WTC11 (cell line): ENCODE results near the gene ACSL1. TPM values are rescaled to one million over a fixed set of nuclear protein-coding genes. Genes with fewer than 3 reads are reported as not detected.

Experiments used
- ATAC-seq: fragments of 200-7000 bp; cut with Tn5 transposase; 2 replicates; pipeline ENCODE4 v1.10.0; 2021; ENCODE audit warnings: mild to moderate bottlenecking, moderate library complexity
- CTCF ChIA-PET: fragments of 300-600 bp; sonication (Branson Sonifier 250); formaldehyde crosslinking; loops from one replicate; lab custom pipeline; 2021; ENCODE audit warnings: antibody characterized with exemption; lab: Charles Lee
- POLR2A ChIA-PET: fragments of 350-600 bp; sonication (Branson Sonifier 250); formaldehyde crosslinking; loops from one replicate; lab custom pipeline; 2021; ENCODE audit warnings: antibody characterized with exemption; lab: Charles Lee
- DNase-seq: peaks from one replicate; pipeline ENCODE4 v3.0.0; 2021; ENCODE audit warnings: low spot score
- H3K27ac Mint-ChIP-seq: 2 replicates; pipeline ENCODE4 v1.8.0; 2021; ENCODE audit warnings: mixed read lengths
- H3K27me3 Mint-ChIP-seq: 2 replicates; pipeline ENCODE4 v1.8.0; 2021; ENCODE audit warnings: low read depth, mild to moderate bottlenecking, moderate library complexity, mixed read lengths
- H3K36me3 Mint-ChIP-seq: 2 replicates; pipeline ENCODE4 v1.8.0; 2021; ENCODE audit warnings: mixed read lengths
- H3K4me1 Mint-ChIP-seq: 2 replicates; pipeline ENCODE4 v1.8.0; 2022; ENCODE audit warnings: mixed read lengths
- H3K4me3 Mint-ChIP-seq: 2 replicates; pipeline ENCODE4 v1.8.0; 2021; ENCODE audit warnings: mild to moderate bottlenecking, moderate library complexity, mixed read lengths
- H3K9me3 Mint-ChIP-seq: 2 replicates; pipeline ENCODE4 v1.8.0; 2021; ENCODE audit warnings: mixed read lengths
- CTCF ChIP-seq: fragments of 200-600 bp; IDR thresholded peaks from 2 replicates; pipeline ENCODE4 v1.8.0; 2022; ENCODE audit warnings: antibody characterized with exemption
- EMX1 ChIP-seq: fragments of 250-450 bp; sonication (Bioruptor Pico); IDR thresholded peaks from 2 replicates; pipeline ENCODE4 v1.8.0; 2021; ENCODE audit warnings: mild to moderate bottlenecking
- FOXK1 ChIP-seq: sonication (generic); formaldehyde crosslinking; IDR thresholded peaks from 2 replicates; pipeline ENCODE4 v1.8.0; 2022; ENCODE audit warnings: mild to moderate bottlenecking, moderate library complexity, missing genetic modification reagents
- NFYB ChIP-seq: sonication (generic); formaldehyde crosslinking; conservative IDR thresholded peaks from 2 replicates; pipeline ENCODE4 v1.8.0; 2022; ENCODE audit warnings: low read depth, missing genetic modification reagents
- RORB ChIP-seq: fragments of 250-450 bp; sonication (Bioruptor Pico); IDR thresholded peaks from 2 replicates; pipeline ENCODE4 v1.9.0; 2021; ENCODE audit warnings: mild to moderate bottlenecking
- ZBTB43 ChIP-seq: sonication (generic); formaldehyde crosslinking; IDR thresholded peaks from 2 replicates; pipeline ENCODE4 v1.8.1; 2023; ENCODE audit warnings: mild to moderate bottlenecking, missing genetic modification reagents
- microRNA-seq: library from miRNA; unstranded; fragments of <30 nt; microRNA quantifications from one replicate; pipeline ENCODE4 v1.2.0, GENCODE V29; 2022; ENCODE audit warnings: borderline number of aligned reads
- total RNA-seq: library from RNA; stranded (reverse); gene quantifications from 3 replicates; pipeline ENCODE4 v1.2.3, GENCODE V29; 2021
- TF ChIP-seq, protein P1 (sequence below): sonication (generic); formaldehyde crosslinking; conservative IDR thresholded peaks from 2 replicates; pipeline ENCODE4 v1.8.1; 2022; ENCODE audit warnings: mild to moderate bottlenecking, missing genetic modification reagents
- TF ChIP-seq, protein P2 (sequence below): sonication (generic); formaldehyde crosslinking; IDR thresholded peaks from 2 replicates; pipeline ENCODE4 v1.8.0; 2023; ENCODE audit warnings: missing genetic modification reagents, mild to moderate bottlenecking, borderline replicate concordance
- TF ChIP-seq, protein P3 (sequence below): sonication (generic); formaldehyde crosslinking; IDR thresholded peaks from 2 replicates; pipeline ENCODE4 v1.8.1; 2023; ENCODE audit warnings: mild to moderate bottlenecking, missing genetic modification reagents, moderate library complexity
- TF ChIP-seq, protein P4 (sequence below): sonication (generic); formaldehyde crosslinking; IDR thresholded peaks from 2 replicates; pipeline ENCODE4 v1.8.0; 2022; ENCODE audit warnings: mild to moderate bottlenecking, missing genetic modification reagents

ACSL1 gene
- total RNA-seq, 1 experiment from 2014 or later: 6.6 TPM

- Mint-ChIP-seq H3K27ac (no peak overlapping the region), H3K4me3 (no peak overlapping the region)
- TF ChIP-seq, protein P1, sequence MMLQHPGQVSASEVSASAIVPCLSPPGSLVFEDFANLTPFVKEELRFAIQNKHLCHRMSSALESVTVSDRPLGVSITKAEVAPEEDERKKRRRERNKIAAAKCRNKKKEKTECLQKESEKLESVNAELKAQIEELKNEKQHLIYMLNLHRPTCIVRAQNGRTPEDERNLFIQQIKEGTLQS (CRISPR knock-in tag): no peak
- TF ChIP-seq RORB (CRISPR knock-in tag): no peak
- TF ChIP-seq, protein P2, sequence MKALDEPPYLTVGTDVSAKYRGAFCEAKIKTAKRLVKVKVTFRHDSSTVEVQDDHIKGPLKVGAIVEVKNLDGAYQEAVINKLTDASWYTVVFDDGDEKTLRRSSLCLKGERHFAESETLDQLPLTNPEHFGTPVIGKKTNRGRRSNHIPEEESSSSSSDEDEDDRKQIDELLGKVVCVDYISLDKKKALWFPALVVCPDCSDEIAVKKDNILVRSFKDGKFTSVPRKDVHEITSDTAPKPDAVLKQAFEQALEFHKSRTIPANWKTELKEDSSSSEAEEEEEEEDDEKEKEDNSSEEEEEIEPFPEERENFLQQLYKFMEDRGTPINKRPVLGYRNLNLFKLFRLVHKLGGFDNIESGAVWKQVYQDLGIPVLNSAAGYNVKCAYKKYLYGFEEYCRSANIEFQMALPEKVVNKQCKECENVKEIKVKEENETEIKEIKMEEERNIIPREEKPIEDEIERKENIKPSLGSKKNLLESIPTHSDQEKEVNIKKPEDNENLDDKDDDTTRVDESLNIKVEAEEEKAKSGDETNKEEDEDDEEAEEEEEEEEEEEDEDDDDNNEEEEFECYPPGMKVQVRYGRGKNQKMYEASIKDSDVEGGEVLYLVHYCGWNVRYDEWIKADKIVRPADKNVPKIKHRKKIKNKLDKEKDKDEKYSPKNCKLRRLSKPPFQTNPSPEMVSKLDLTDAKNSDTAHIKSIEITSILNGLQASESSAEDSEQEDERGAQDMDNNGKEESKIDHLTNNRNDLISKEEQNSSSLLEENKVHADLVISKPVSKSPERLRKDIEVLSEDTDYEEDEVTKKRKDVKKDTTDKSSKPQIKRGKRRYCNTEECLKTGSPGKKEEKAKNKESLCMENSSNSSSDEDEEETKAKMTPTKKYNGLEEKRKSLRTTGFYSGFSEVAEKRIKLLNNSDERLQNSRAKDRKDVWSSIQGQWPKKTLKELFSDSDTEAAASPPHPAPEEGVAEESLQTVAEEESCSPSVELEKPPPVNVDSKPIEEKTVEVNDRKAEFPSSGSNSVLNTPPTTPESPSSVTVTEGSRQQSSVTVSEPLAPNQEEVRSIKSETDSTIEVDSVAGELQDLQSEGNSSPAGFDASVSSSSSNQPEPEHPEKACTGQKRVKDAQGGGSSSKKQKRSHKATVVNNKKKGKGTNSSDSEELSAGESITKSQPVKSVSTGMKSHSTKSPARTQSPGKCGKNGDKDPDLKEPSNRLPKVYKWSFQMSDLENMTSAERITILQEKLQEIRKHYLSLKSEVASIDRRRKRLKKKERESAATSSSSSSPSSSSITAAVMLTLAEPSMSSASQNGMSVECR (CRISPR knock-in tag): no peak
- TF ChIP-seq CTCF: no peak
- no peak for TF ChIP-seq FOXK1 (CRISPR knock-in tag)
- TF ChIP-seq, protein P3, sequence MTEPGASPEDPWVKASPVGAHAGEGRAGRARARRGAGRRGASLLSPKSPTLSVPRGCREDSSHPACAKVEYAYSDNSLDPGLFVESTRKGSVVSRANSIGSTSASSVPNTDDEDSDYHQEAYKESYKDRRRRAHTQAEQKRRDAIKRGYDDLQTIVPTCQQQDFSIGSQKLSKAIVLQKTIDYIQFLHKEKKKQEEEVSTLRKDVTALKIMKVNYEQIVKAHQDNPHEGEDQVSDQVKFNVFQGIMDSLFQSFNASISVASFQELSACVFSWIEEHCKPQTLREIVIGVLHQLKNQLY: no peak
- TF ChIP-seq EMX1 (CRISPR knock-in tag): no peak
- TF ChIP-seq, protein P4, sequence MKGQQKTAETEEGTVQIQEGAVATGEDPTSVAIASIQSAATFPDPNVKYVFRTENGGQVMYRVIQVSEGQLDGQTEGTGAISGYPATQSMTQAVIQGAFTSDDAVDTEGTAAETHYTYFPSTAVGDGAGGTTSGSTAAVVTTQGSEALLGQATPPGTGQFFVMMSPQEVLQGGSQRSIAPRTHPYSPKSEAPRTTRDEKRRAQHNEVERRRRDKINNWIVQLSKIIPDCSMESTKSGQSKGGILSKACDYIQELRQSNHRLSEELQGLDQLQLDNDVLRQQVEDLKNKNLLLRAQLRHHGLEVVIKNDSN (CRISPR knock-in tag): no peak
These were observed 119.3 kb downstream of the ACSL1 start for GRCh38 chr4:184706453-184706852.

GRCh38 chr4:184705692-184706091 lies 120.1 kb downstream of the ACSL1 start:
- no peak overlapping the region for H3K27ac Mint-ChIP-seq
- ChIA-PET POLR2A (no interaction called here), CTCF (no interaction called here)
- peaks cover 72% of the 10 kb centered on the region for H3K36me3 Mint-ChIP-seq
- no peak overlapping the region for H3K4me3 Mint-ChIP-seq
- H3K4me1 Mint-ChIP-seq: no peaks in the 10 kb centered on the region
- TF ChIP-seq NFYB (CRISPR knock-in tag): no peak
- TF ChIP-seq ZBTB43 (CRISPR knock-in tag): no peak
- no peaks in the 10 kb centered on the region for H3K27me3 Mint-ChIP-seq
- no peaks in the 10 kb centered on the region for H3K9me3 Mint-ChIP-seq
- DNase-seq: no peak
- ATAC-seq: no peak

More at GRCh38 chr4:184706453-184706852, 119.3 kb downstream of the ACSL1 start:
- Mint-ChIP-seq H3K27me3 (no peaks in the 10 kb centered on the region), H3K36me3 (peaks cover 71% of the 10 kb centered on the region), H3K4me1 (no peaks in the 10 kb centered on the region), H3K9me3 (no peaks in the 10 kb centered on the region)
- POLR2A ChIA-PET: no interaction called here
- DNase-seq (no peak), ATAC-seq (no peak)
- CTCF ChIA-PET: no interaction called here

Small RNAs within 50 kb of the gene (microRNA-seq; reads per million reads assigned to microRNA genes)
- gene MIR3945: not detected

Other genes starting within 250 kb of the ACSL1 start
- 54.2 to 78.9 TPM (median 63.2 TPM) in 3 replicates for gene CASP3, start 176.5 kb downstream of the ACSL1 start, total RNA-seq
- gene PRIMPOL, start 176.2 kb downstream of the ACSL1 start, total RNA-seq: 8.3 to 13.4 TPM (median 9.6 TPM) in 3 replicates
- gene CENPU, start 91.9 kb downstream of the ACSL1 start, total RNA-seq: 52.9 to 60.5 TPM (median 53.4 TPM) in 3 replicates
- gene HELT, start 192.5 kb upstream of the ACSL1 start, total RNA-seq: 0.28 TPM in 1 of 3 replicates, not detected in the others